Measurements from ENCODE around the gene CCDC39. TPM values are rescaled to one million over a fixed set of nuclear protein-coding genes. Genes with fewer than 3 reads are reported as not detected.

CCDC39 gene
- total and polyA plus RNA-seq, 8 donors, result 0.72 to 11.7 TPM; not detected in 6

DNA sequence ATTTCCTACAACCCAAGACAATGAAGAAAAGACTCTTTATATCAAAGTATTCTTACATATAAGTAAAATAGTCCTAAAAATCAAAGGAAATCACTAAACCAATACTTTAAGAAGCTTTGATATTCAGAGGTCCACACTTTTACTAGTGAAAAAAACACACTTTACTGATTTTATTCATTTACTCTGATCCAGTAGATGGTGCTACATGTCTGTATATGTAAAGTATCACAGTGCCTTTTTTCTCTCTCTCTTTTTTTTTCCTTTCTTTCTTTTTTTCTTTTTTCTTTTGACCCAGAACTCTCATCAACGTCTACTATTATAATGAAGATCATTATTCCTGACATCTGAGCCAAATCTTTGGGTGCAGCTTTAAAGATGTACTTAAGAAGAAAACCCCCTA, 10.8 kb upstream of the CCDC39 start:
- Histone ChIP-seq H3K9me3 (no peaks in the 10 kb centered on the region), H3K4me1 (no peaks in the 10 kb centered on the region), H3K27ac (no peak overlapping the region), H3K36me3 (no peaks in the 10 kb centered on the region), H3K27me3 (no peaks in the 10 kb centered on the region), H3K4me3 (no peak overlapping the region)
- intact Hi-C loops (cut with DNase I; ENCODE audit: low total_unique reads), result no loop called here
- DNase-seq, result no peak
- TF ChIP-seq POLR2A (IDR thresholded peaks at IDR 0.05) (no peak), EP300 (IDR thresholded peaks at IDR 0.05) (no peak), POLR2AphosphoS5 (IDR thresholded peaks at IDR 0.05) (no peak)
- TF ChIP-seq, protein P1, sequence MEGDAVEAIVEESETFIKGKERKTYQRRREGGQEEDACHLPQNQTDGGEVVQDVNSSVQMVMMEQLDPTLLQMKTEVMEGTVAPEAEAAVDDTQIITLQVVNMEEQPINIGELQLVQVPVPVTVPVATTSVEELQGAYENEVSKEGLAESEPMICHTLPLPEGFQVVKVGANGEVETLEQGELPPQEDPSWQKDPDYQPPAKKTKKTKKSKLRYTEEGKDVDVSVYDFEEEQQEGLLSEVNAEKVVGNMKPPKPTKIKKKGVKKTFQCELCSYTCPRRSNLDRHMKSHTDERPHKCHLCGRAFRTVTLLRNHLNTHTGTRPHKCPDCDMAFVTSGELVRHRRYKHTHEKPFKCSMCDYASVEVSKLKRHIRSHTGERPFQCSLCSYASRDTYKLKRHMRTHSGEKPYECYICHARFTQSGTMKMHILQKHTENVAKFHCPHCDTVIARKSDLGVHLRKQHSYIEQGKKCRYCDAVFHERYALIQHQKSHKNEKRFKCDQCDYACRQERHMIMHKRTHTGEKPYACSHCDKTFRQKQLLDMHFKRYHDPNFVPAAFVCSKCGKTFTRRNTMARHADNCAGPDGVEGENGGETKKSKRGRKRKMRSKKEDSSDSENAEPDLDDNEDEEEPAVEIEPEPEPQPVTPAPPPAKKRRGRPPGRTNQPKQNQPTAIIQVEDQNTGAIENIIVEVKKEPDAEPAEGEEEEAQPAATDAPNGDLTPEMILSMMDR (IDR thresholded peaks at IDR 0.05), result no peak
- WGBS, 5 donors, result 2 to 5% (median 5%) methylated on average over 1 of the region's 1 CpG

DNA sequence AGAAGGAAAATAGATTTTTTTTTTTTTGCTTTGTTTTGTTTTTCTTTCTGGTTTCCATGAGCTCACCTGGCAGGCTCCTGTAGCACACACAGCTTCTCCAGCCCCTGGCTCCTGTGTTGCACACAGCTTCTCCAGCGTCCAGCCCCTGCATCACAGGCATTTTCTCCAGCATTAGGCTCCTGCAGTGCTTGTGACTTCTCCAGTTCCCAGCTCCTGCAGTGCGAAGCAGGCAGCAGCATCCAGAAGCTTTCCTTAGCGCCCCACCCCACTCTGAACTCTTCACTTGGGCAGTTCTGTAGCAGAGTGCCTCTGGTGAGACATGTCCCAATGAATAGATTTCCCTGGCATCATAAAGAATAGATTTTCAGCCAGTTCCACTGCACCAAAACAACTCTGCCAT, 5.5 kb upstream of the CCDC39 start:
- 24 to 38% (median 26%) methylated on average over 3 of the region's 3 CpGs for WGBS, 5 donors
- peaks cover 0 to 11% (median 6%) of the 10 kb centered on the region in 4 donors for H3K4me1 ChIP-seq
- peaks cover 0 to 5% (median 4%) of the 10 kb centered on the region in 3 donors for H3K27me3 ChIP-seq
- intact Hi-C loops (cut with DNase I; ENCODE audit: low total_unique reads), result no loop called here
- H3K36me3 ChIP-seq, result no peaks in the 10 kb centered on the region
- no peak overlapping the region for H3K27ac ChIP-seq
- TF ChIP-seq EP300 (IDR thresholded peaks at IDR 0.05) (no peak), POLR2AphosphoS5 (IDR thresholded peaks at IDR 0.05) (no peak), POLR2A (IDR thresholded peaks at IDR 0.05) (no peak)
- TF ChIP-seq, protein P1 (IDR thresholded peaks at IDR 0.05), result no peak
- H3K9me3 ChIP-seq, result no peaks in the 10 kb centered on the region
- DNase-seq, result peak in 1 of 2 donors; percentile 5
- no peak overlapping the region for H3K4me3 ChIP-seq

DNA sequence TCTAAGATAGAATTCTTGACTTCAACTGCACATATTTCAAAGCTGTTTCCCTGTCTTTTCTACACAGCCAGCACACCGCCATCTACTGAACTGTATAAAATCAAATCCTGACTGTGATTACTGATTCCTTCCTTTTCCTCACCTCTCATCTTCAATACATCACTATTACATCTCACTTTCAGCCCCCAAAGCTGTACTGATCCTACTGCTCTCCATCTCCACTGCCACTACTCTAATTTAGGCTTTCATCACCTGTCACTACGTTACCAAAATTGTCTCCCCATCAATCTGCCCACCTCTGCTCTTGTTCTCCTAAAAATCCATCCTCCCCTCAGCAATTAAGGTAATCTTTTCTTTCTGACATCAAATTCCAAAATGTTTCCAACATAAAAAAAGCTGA, 4.5 kb upstream of the CCDC39 start:
- peaks cover 0 to 15% (median 13%) of the 10 kb centered on the region in 3 donors for H3K27me3 ChIP-seq
- no peak overlapping the region for H3K27ac ChIP-seq
- no peaks in the 10 kb centered on the region for H3K36me3 ChIP-seq
- TF ChIP-seq, protein P1 (IDR thresholded peaks at IDR 0.05), result no peak
- TF ChIP-seq EP300 (IDR thresholded peaks at IDR 0.05), result no peak
- no peak for TF ChIP-seq POLR2AphosphoS5 (IDR thresholded peaks at IDR 0.05)
- TF ChIP-seq POLR2A (IDR thresholded peaks at IDR 0.05), result no peak
- H3K9me3 ChIP-seq, result no peaks in the 10 kb centered on the region
- 77 to 95% (median 82%) methylated on average over 2 of the region's 2 CpGs for WGBS, 5 donors
- intact Hi-C loops (cut with DNase I; ENCODE audit: low total_unique reads), result no loop called here
- no peak overlapping the region for H3K4me3 ChIP-seq
- peaks cover 4 to 19% (median 15%) of the 10 kb centered on the region in 4 donors for H3K4me1 ChIP-seq
- no peak for DNase-seq

DNA sequence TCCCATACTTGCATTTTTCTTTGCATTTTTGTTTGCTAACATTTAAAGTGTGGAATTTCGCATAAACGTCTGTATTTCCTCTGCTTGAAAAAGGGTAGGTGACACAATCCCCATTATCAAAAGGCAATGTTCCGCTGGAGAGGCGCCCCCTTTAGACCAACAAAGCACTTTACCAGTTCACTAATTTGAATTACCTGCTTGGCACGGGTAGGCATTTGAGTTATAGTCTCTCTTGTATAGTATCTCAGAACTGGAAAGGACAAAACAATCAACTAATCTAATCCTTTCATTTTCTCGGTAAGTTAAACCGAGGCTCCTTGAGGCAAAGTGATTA, 775 bp upstream of the CCDC39 start:
- no peaks in the 10 kb centered on the region for H3K9me3 ChIP-seq
- peak in 1 of 2 donors; percentile 71 for DNase-seq
- peaks cover 6 to 25% (median 18%) of the 10 kb centered on the region in 4 donors for H3K4me1 ChIP-seq
- peak overlapping the region in 4 of 5 donors; percentile 6 to 67 (median 37) for H3K27ac ChIP-seq
- intact Hi-C loops (cut with DNase I; ENCODE audit: low total_unique reads), result no loop called here
- peak overlapping the region; percentile 51 to 79 (median 64) for H3K4me3 ChIP-seq
- 2 to 4% (median 2%) methylated on average over 7 of the region's 7 CpGs for WGBS, 5 donors
- H3K36me3 ChIP-seq, result no peaks in the 10 kb centered on the region
- peaks cover 0 to 28% (median 23%) of the 10 kb centered on the region in 3 donors for H3K27me3 ChIP-seq
- TF ChIP-seq, protein P1 (IDR thresholded peaks at IDR 0.05), result peak in 3 of 7 experiments; percentile 13 to 21 (median 16)
- TF ChIP-seq EP300 (IDR thresholded peaks at IDR 0.05), result no peak
